ENCODE results near the gene SNX5. TPM values are rescaled to one million over a fixed set of nuclear protein-coding genes. Genes with fewer than 3 reads are reported as not detected.

SNX5 gene
- total and polyA plus RNA-seq, 10 of the 15 experiments (the other 5 are each of a cell fraction or from before 2014, with no cell fraction given) = 92.9 to 316 (median 245) TPM

DNA sequence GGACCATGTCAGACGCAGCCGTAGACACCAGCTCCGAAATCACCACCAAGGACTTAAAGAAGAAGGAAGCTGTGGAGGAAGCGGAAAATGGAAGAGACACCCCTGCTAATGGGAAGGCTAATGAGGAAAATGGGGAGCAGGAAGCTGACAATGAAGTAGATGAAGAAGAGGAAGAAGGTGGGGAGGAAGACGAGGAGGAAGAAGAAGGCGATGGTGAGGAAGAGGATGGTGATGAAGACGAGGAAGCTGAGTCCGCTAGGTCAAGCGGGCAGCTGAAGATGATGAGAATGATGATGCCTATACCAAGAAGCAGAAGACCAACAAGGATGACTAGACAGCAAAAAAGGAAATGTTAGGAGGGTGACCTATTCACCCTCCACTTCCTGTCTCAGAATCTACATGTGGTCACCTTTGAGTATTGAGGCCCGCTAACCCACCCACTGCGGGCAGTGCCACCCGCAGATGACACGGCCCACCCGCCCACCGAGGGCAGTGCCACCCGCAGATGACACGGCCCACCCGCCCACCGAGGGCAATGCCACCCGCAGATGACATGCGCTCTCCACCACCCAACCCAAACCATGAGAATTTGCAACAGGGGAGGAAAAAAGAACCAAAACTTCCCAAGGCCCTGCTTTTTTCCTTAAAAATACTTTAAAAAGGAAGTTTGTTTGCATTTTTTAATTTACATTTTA is 43.5 kb upstream of the SNX5 start:
- ChIA-PET RAD21 (ENCODE audit: unreplicated experiment) (no interaction called here), SMC1A (ENCODE audit: uncharacterized antibody, unreplicated experiment) (no interaction called here), CTCF (interaction anchor here (0.8 kb wide), 1 partner anchor 21 kb away, joined by 3 read pairs; no protein-coding TSS in a partner anchor), POLR2A (no interaction called here)
- intact Hi-C loops (cut with micrococcal nuclease; ENCODE audit: unreplicated experiment) (no loop called here), in situ Hi-C loops (cut with MboI) (no loop called here)
- DNase-seq (ENCODE audit: low read depth, low spot score) (no peak), ATAC-seq (no peak), FAIRE-seq (no peak)
- Histone ChIP-seq H3K9me3 (replicated peaks; ENCODE audit: control insufficient read depth, insufficient read depth, low read length) (no peaks in the 10 kb centered on the region), H3K27me3 (replicated peaks in 1 of 2; ENCODE audit: control insufficient read depth in 2 of 2, insufficient read depth in 2 of 2, low read length in 1 of 2) (no peaks in the 10 kb centered on the region), H4K20me1 (ENCODE audit: control insufficient read depth, insufficient read depth) (no peaks in the 10 kb centered on the region), H3K9ac (ENCODE audit: control insufficient read depth, insufficient read depth, low read length) (no peak overlapping the region), H3K4me3 (no peak overlapping the region), H3K27ac (ENCODE audit: control insufficient read depth, insufficient read depth) (no peak overlapping the region), H3K4me2 (ENCODE audit: control insufficient read depth, insufficient read depth) (no peak overlapping the region), H2AFZ (ENCODE audit: control insufficient read depth, low read depth, low read length) (no peak overlapping the region), H3K4me1 (ENCODE audit: control insufficient read depth, insufficient read depth, low read length) (no peaks in the 10 kb centered on the region), H3K36me3 (ENCODE audit: control insufficient read depth in 2 of 2, insufficient read depth in 2 of 2, low read length in 1 of 2) (no peaks in the 10 kb centered on the region), H3K79me2 (ENCODE audit: control insufficient read depth, insufficient read depth, low read length) (no peaks in the 10 kb centered on the region)
- 35% methylated on average over 21 of the region's 21 CpGs for WGBS (ENCODE audit: insufficient coverage, insufficient replicate concordance, low lambda C conversion rate, missing lambda C conversion rate)
- BruUV-seq (replicated peaks) = no TSS peak
- no peak for TF ChIP-seq GABPA (IDR thresholded peaks at IDR 0.05; ENCODE audit: low read depth)
- TF ChIP-seq POLR2AphosphoS5 (IDR thresholded peaks at IDR 0.05; ENCODE audit: low read length) = no peak
- TF ChIP-seq ZNF217 (IDR thresholded peaks at IDR 0.05) = no peak
- no peak for TF ChIP-seq SUPT20H (IDR thresholded peaks at IDR 0.05; ENCODE audit: borderline replicate concordance, control insufficient read depth, low read depth, low read length)
- TF ChIP-seq BRCA1 (IDR thresholded peaks at IDR 0.05; ENCODE audit: low read depth, low read length) = no peak
- no peak for TF ChIP-seq PML (IDR thresholded peaks at IDR 0.05; ENCODE audit: low read length)
- no peak for TF ChIP-seq NFYB (IDR thresholded peaks at IDR 0.05; ENCODE audit: insufficient read depth, low read depth, low read length)
- TF ChIP-seq IKZF1 (conservative IDR thresholded peaks at IDR 0.05) = no peak
- TF ChIP-seq, protein P1, sequence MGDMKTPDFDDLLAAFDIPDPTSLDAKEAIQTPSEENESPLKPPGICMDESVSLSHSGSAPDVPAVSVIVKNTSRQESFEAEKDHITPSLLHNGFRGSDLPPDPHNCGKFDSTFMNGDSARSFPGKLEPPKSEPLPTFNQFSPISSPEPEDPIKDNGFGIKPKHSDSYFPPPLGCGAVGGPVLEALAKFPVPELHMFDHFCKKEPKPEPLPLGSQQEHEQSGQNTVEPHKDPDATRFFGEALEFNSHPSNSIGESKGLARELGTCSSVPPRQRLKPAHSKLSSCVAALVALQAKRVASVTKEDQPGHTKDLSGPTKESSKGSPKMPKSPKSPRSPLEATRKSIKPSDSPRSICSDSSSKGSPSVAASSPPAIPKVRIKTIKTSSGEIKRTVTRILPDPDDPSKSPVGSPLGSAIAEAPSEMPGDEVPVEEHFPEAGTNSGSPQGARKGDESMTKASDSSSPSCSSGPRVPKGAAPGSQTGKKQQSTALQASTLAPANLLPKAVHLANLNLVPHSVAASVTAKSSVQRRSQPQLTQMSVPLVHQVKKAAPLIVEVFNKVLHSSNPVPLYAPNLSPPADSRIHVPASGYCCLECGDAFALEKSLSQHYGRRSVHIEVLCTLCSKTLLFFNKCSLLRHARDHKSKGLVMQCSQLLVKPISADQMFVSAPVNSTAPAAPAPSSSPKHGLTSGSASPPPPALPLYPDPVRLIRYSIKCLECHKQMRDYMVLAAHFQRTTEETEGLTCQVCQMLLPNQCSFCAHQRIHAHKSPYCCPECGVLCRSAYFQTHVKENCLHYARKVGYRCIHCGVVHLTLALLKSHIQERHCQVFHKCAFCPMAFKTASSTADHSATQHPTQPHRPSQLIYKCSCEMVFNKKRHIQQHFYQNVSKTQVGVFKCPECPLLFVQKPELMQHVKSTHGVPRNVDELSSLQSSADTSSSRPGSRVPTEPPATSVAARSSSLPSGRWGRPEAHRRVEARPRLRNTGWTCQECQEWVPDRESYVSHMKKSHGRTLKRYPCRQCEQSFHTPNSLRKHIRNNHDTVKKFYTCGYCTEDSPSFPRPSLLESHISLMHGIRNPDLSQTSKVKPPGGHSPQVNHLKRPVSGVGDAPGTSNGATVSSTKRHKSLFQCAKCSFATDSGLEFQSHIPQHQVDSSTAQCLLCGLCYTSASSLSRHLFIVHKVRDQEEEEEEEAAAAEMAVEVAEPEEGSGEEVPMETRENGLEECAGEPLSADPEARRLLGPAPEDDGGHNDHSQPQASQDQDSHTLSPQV (IDR thresholded peaks at IDR 0.05) = no peak
- no peak for TF ChIP-seq RCOR1 (conservative IDR thresholded peaks at IDR 0.05; ENCODE audit: low read depth, low read length)
- no peak for TF ChIP-seq HDAC2 (IDR thresholded peaks at IDR 0.05)
- TF ChIP-seq, protein P2, sequence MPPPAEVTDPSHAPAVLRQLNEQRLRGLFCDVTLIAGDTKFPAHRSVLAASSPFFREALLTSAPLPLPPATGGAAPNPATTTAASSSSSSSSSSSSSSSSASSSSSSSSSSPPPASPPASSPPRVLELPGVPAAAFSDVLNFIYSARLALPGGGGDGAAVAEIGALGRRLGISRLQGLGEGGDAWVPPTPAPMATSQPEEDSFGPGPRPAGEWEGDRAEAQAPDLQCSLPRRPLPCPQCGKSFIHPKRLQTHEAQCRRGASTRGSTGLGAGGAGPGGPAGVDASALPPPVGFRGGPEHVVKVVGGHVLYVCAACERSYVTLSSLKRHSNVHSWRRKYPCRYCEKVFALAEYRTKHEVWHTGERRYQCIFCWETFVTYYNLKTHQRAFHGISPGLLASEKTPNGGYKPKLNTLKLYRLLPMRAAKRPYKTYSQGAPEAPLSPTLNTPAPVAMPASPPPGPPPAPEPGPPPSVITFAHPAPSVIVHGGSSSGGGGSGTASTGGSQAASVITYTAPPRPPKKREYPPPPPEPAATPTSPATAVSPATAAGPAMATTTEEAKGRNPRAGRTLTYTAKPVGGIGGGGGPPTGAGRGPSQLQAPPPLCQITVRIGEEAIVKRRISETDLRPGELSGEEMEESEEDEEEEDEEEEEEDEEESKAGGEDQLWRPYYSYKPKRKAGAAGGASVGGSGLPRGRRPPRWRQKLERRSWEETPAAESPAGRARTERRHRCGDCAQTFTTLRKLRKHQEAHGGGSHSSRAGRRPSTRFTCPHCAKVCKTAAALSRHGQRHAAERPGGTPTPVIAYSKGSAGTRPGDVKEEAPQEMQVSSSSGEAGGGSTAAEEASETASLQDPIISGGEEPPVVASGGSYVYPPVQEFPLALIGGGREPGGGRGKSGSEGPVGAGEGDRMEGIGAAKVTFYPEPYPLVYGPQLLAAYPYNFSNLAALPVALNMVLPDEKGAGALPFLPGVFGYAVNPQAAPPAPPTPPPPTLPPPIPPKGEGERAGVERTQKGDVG (CRISPR knock-in tag; IDR thresholded peaks at IDR 0.05) = no peak
- TF ChIP-seq MEF2B (IDR thresholded peaks at IDR 0.05; ENCODE audit: partially characterized antibody, poor library complexity, severe bottlenecking) = no peak
